Transverse colon (tissue), 4 donors: ENCODE measurements around the gene CCDC63. TPM values are rescaled to one million over a fixed set of nuclear protein-coding genes. Genes with fewer than 3 reads are reported as not detected.

ENCODE experiments used
- DNase-seq: peaks from one replicate; pipeline ENCODE4 v3.0.0-alpha.2; 2019
- H3K27ac ChIP-seq, 4 donors: fragments of 200-600 bp; sonication (generic); 2 replicates each; pipeline ENCODE4 v1.5.1; 2016 to 2018; ENCODE audit warnings: inconsistent platforms in 4 of 4
- H3K27me3 ChIP-seq: fragments of 200-600 bp; sonication (generic); 2 replicates; pipeline ENCODE4 v1.5.1; 2017; ENCODE audit warnings: inconsistent platforms
- H3K36me3 ChIP-seq, 4 donors: fragments of 200-600 bp; sonication (generic); 2 replicates each; pipeline ENCODE4 v1.5.1; 2017 to 2019; ENCODE audit warnings: inconsistent platforms in 4 of 4
- H3K4me1 ChIP-seq, 4 donors: fragments of 200-600 bp; sonication (generic); 2 replicates each; pipeline ENCODE4 v1.5.1; 2017 to 2020; ENCODE audit warnings: inconsistent platforms in 4 of 4
- H3K4me3 ChIP-seq, 4 donors: fragments of 200-600 bp; sonication (generic); 1 replicate in 1 of 4; 2 replicates in 3 of 4; pipeline versions ENCODE4 v1.5.1 to v1.6.1; 2017 to 2019; ENCODE audit warnings: inconsistent platforms in 4 of 4
- H3K9me3 ChIP-seq, 2 donors: fragments of 200-600 bp; sonication (generic); 2 replicates each; pipeline ENCODE4 v1.5.1; 2017 to 2019; ENCODE audit warnings: inconsistent platforms in 2 of 2
- CTCF ChIP-seq, 5 experiments: fragments of 200-600 bp in 3 of 5; fragments of 450-650 bp in 2 of 5; sonication (generic) in 3 of 5; IDR thresholded peaks; 1 replicate in 2 of 5; 2 replicates in 3 of 5; pipeline ENCODE4 v1.5.1; 2016 to 2017; ENCODE audit warnings: antibody characterized with exemption in 5 of 5, inconsistent platforms in 3 of 5, mild to moderate bottlenecking in 2 of 5, moderate library complexity in 1 of 5
- EP300 ChIP-seq: sonication (generic); formaldehyde crosslinking; IDR thresholded peaks from one replicate; pipeline ENCODE4 v1.6.1; 2017; ENCODE audit warnings: antibody characterized with exemption, low read depth
- POLR2A ChIP-seq: fragments of 450-650 bp; IDR thresholded peaks from one replicate; pipeline ENCODE4 v1.6.1; 2016; ENCODE audit warnings: antibody characterized with exemption, mild to moderate bottlenecking, moderate library complexity
- POLR2AphosphoS5 ChIP-seq, 3 donors: sonication (generic); formaldehyde crosslinking; IDR thresholded peaks; one replicate each; pipeline ENCODE4 v1.6.1; 2016; ENCODE audit warnings: antibody characterized with exemption in 3 of 3
- WGBS, 2 donors: methylation state at CpG; one replicate each; pipeline ENCODE4 v1.1.5; 2018; ENCODE audit warnings: low coverage in 1 of 2; 5-methylcytosine and 5-hydroxymethylcytosine counted together
- in situ Hi-C, 4 donors: fragments of 200-750 bp; cut with MboI; loops; one replicate each; pipeline versions ENCODE4 v1.15.0 to v1.15.1; 2017; ENCODE audit warnings: low sequenced_read_pairs in 3 of 4, low pct_ligation_motif_present in 1 of 4, low pct_unique_long_range_greater_than_20kb in 1 of 4
- intact Hi-C: fragments of 100-400 bp; cut with DNase I; formaldehyde crosslinking; loops from one replicate; pipeline ENCODE4 v1.15.1; 2023; ENCODE audit warnings: low total_unique reads
- total RNA-seq, 4 donors: library from RNA; depleted of rRNA; stranded (reverse); fragments of >200 nt; gene quantifications; one replicate each; pipeline ENCODE4 v1.1.0, GENCODE V29; 2016

Gene CCDC63
- total RNA-seq, 4 donors from 2014 or later: not detected

- Histone ChIP-seq H3K4me1 (peaks cover 0 to 17% (median 3%) of the 10 kb centered on the region in 4 donors), H3K9me3 (no peaks in the 10 kb centered on the region), H3K4me3 (no peak overlapping the region), H3K36me3 (no peaks in the 10 kb centered on the region), H3K27ac (no peak overlapping the region), H3K27me3 (no peaks in the 10 kb centered on the region)
- intact Hi-C loops: no loop called here
- TF ChIP-seq POLR2A: no peak
- TF ChIP-seq EP300: no peak
- no peak for TF ChIP-seq CTCF (IDR thresholded peaks at IDR 0.05)
- TF ChIP-seq POLR2AphosphoS5 (IDR thresholded peaks at IDR 0.05): no peak
- no peak for DNase-seq
- 100% methylated on average over 1 of the region's 1 CpG; no CpG with 5 or more reads in 1 of the 2 donors for WGBS, 2 donors
- in situ Hi-C loops: no loop called here
These were observed 30.5 kb upstream of the CCDC63 start for GRCh38 chr12:110816248-110816647.

GRCh38 chr12:110816779-110817178 lies 30.0 kb upstream of the CCDC63 start:
- Histone ChIP-seq H3K36me3 (no peaks in the 10 kb centered on the region), H3K27me3 (no peaks in the 10 kb centered on the region), H3K9me3 (no peaks in the 10 kb centered on the region), H3K4me1 (peaks cover 0 to 17% (median 3%) of the 10 kb centered on the region in 4 donors), H3K4me3 (no peak overlapping the region), H3K27ac (no peak overlapping the region)
- intact Hi-C loops: no loop called here
- in situ Hi-C loops: no loop called here
- TF ChIP-seq CTCF (IDR thresholded peaks at IDR 0.05) (no peak), EP300 (no peak), POLR2A (no peak), POLR2AphosphoS5 (IDR thresholded peaks at IDR 0.05) (no peak)
- DNase-seq: no peak
- 64% methylated on average over 1 of the region's 1 CpG; no CpG with 5 or more reads in 1 of the 2 donors for WGBS, 2 donors

- DNase-seq: no peak
- TF ChIP-seq CTCF (IDR thresholded peaks at IDR 0.05) (no peak), POLR2A (no peak), EP300 (no peak)
These were observed 28.3 kb upstream of the CCDC63 start for GRCh38 chr12:110818511-110818910.

GRCh38 chr12:110819150-110819549 lies 27.6 kb upstream of the CCDC63 start:
- Histone ChIP-seq H3K36me3 (no peaks in the 10 kb centered on the region), H3K27ac (peak overlapping the region in 2 of 4 donors; percentile 38 to 41), H3K9me3 (no peaks in the 10 kb centered on the region), H3K4me3 (no peak overlapping the region), H3K27me3 (no peaks in the 10 kb centered on the region), H3K4me1 (peaks cover 0 to 17% (median 3%) of the 10 kb centered on the region in 4 donors)
- intact Hi-C loops: no loop called here
- no peak for DNase-seq
- WGBS, 2 donors: 89 to 95% methylated on average over 1 to 3 of the region's 3 CpGs
- in situ Hi-C loops: no loop called here
- TF ChIP-seq CTCF (IDR thresholded peaks at IDR 0.05) (no peak), EP300 (no peak), POLR2A (no peak), POLR2AphosphoS5 (IDR thresholded peaks at IDR 0.05) (no peak)

More at GRCh38 chr12:110818511-110818910, 28.3 kb upstream of the CCDC63 start:
- 88 to 97% methylated on average over 4 to 5 of the region's 5 CpGs for WGBS, 2 donors
- intact Hi-C loops (no loop called here), in situ Hi-C loops (no loop called here)
- H3K4me3 ChIP-seq: no peak overlapping the region
- H3K27ac ChIP-seq: peak overlapping the region in 1 of 4 donors; percentile 1
- no peaks in the 10 kb centered on the region for H3K27me3 ChIP-seq
- no peaks in the 10 kb centered on the region for H3K36me3 ChIP-seq
- no peaks in the 10 kb centered on the region for H3K9me3 ChIP-seq
- peaks cover 0 to 17% (median 3%) of the 10 kb centered on the region in 4 donors for H3K4me1 ChIP-seq
